Measurements from ENCODE around the gene METTL1.

GRCh38 chr12:57734591-57734990 is 37.3 kb downstream of the METTL1 start:
- TF ChIP-seq CTCF (IDR thresholded peaks at IDR 0.05) (no peak), POLR2A (IDR thresholded peaks at IDR 0.05) (no peak), POLR2AphosphoS5 (IDR thresholded peaks at IDR 0.05) (no peak), EP300 (IDR thresholded peaks at IDR 0.05) (no peak)
